ENCODE measurements around the gene PDE6G.

Gene PDE6G

DNA sequence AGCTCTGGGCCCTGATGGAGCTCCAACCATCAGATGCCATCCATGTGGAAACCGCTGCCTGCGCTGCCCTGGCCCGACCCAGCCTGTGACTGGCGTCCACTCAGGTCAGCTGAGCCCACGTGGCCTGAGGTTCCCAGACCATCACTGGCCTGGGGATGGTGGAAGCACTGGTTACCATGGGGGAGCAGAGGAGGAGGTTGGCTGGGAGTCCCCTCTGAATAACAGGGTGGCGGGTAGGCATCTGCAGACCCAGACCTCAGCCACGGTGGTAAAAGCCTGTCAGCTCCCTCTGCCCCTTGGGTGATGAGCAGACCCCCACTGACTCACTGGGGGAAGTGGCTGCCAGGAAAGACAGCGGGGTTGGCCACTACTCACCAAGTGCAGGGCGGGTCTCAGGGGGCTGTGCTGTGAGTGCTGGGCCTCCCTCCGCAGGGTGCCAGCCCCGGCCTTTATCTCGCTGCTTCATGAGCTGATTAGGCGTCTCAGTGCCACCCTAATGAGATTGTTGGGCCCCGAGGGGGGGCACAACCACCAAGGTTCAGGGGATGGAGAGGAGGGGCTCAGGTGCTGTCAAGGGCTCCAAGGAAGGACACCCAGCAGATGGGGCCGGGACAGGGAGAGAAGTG lies at the start of gene PDE6G:
Gene PDE6G (minus strand): TSS at position 425 of the 626 bp plus-strand sequence. CDS start 3,237 bp downstream, outside the sequence.
- Histone ChIP-seq H3K4me2 (peak within 1 kb of the TSS; percentile 74), H4K20me1 (no peaks in the 10 kb centered on the region), H3K27me3 (no peaks in the 10 kb centered on the region), H3K9ac (peak within 1 kb of the TSS; percentile 32; the same call in 1 of the 2 replicates), H3K9me3 (no peaks in the 10 kb centered on the region), H3K4me1 (peaks cover 73% of the 10 kb centered on the region), H3K4me3 (no peak within 1 kb of the TSS), H3K27ac (peak within 1 kb of the TSS; percentile 66), H3K36me3 (no peaks in the 10 kb centered on the region)
- TF ChIP-seq Cebpa-rat (IDR thresholded peaks at IDR 0.05): no peak

DNA sequence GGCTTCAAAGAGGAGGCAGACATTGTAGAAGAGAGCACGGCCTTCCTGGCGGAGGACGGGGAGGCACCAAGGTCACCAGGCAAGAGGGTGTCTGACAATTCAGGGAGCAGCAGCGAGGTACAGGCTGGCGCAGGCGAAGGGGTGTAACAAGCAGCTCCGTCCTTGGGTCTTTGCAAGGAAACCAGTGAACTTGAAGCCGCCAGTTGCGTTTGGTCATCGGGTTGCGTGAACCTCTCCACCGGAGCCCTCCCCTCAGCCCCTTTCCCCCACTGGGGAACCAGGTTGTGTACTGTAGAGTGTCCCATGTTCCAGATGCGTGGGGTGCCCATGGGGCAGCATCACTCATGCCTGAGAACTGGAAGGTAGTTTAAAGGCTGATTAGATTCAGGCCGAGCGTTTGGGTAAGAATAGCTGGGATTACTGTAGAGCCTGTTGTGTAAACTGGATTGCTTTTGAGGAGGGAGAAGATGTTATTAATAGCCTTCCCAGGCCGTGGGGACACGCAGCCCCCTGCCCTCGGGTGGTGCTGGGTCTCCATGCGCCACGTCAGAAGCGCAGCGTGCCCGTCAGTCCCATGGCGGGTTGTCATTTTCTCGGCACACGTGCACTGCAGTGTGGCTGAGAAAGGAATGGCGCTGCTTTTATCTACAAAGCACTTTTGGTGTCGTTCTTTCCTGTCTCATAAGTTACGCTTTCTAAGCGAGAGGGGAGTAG lies 49.3 kb upstream of the PDE6G start:
- H3K36me3 ChIP-seq: peaks cover 72% of the 10 kb centered on the region
- no peak overlapping the region for H3K4me2 ChIP-seq
- H4K20me1 ChIP-seq: peaks cover 56% of the 10 kb centered on the region
- no peak overlapping the region for H3K9ac ChIP-seq
- no peaks in the 10 kb centered on the region for H3K27me3 ChIP-seq
- H3K4me3 ChIP-seq: no peak overlapping the region
- no peak overlapping the region for H3K27ac ChIP-seq
- peaks cover 47% of the 10 kb centered on the region for H3K4me1 ChIP-seq
- no peaks in the 10 kb centered on the region for H3K9me3 ChIP-seq
- no peak for TF ChIP-seq Cebpa-rat (IDR thresholded peaks at IDR 0.05)

DNA sequence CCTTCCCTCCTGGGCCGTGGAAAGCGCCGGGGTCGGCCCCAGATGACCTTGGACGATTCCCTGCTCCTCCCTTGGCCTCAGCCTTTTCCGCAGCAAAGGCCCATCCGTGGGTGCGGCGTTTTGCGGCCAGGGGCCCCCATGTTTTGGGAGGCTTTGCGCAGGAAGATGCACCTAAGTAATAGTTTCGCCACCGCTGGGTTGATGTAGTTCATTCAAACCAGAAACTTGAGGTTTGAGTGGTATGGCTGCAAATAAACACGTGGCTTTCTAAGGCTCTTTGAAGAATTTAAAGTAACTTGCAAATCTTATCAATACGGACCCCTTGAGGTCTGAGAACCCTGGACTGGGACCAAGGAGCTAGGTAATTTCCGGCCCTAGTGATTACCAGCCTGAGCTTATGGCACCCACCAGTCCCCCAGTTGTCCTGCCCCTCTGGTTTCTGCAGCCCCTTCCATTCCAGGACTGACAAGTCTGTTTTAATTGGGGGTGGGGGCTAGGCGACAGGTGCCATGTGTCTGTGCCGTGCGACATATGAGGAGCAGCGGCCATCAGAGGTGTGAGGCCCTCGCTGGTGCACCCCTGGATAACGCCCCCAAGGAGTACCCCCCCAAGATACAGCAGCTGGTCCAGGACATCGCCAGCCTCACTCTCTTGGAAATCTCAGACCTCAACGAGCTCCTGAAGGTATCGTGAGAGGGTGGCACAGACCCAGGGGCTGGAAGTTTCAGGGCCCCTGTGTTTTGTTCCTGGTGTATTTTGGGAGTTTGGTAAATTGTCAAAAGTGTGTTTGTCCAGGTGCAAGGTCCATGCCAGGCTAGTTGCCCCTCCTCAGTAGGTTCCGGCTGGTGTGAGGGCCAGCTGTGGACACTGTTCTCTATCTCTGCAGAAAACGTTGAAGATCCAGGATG lies 47.7 kb upstream of the PDE6G start:
- TF ChIP-seq Cebpa-rat (IDR thresholded peaks at IDR 0.05): no peak
- H3K36me3 ChIP-seq: peaks cover 84% of the 10 kb centered on the region
- H3K9me3 ChIP-seq: no peaks in the 10 kb centered on the region
- H3K4me1 ChIP-seq: peaks cover 35% of the 10 kb centered on the region
- H3K27ac ChIP-seq: peak overlapping the region; percentile 98
- H3K9ac ChIP-seq: peak overlapping the region; percentile 99
- H4K20me1 ChIP-seq: peaks cover 72% of the 10 kb centered on the region
- no peaks in the 10 kb centered on the region for H3K27me3 ChIP-seq
- peak overlapping the region; percentile 98 for H3K4me3 ChIP-seq
- peak overlapping the region; percentile 100 for H3K4me2 ChIP-seq

DNA sequence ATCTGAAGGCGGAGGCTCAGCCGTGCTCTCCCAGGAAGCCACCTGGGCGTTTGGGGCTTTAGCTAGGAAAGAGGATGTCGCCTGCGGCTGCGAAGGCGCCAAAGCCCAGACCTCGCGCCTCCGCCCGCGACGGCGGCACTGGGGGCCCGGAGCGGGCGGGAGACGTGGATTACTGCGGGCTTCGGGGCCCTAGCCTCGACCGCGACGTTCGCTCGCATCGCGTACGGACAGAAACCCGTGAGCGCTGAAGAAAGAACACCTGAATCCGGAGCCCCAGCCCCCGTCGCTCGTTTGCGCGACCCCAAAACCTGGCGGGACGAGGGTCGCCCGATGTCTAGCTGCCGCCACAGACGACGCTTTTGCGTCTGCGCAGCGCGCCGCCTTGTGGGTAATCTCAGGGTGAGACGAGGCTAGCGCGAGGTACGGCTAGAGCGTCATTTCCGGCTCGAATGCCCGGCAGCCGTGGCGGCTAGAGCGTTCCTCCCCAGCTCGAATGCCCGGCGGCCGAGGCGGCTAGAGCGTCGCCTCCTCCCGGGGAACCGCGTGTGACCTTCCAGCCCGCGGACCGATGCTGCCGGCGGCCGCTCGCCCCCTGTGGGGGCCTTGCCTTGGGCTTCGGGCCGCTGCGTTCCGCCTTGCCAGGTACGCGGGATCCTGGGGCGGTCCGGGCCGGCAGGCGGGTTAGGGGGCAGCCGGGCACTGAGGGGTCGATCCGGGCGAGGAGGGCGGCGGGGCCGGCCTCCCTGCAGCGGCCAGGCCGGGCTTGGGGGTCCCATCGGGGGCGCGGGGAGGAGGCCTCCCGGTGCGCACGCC lies 46.8 kb upstream of the PDE6G start, which contains the start of gene MRPL12:
Gene MRPL12 (plus strand): TSS at position 434 of the 813 bp plus-strand sequence. CDS start 135 bp downstream, at position 569.
- H3K27ac ChIP-seq: peak within 1 kb of the TSS; percentile 98
- H3K4me3 ChIP-seq: peak within 1 kb of the TSS; percentile 98
- peaks cover 84% of the 10 kb centered on the region for H3K36me3 ChIP-seq
- peaks cover 73% of the 10 kb centered on the region for H4K20me1 ChIP-seq
- H3K4me1 ChIP-seq: peaks cover 33% of the 10 kb centered on the region
- no peaks in the 10 kb centered on the region for H3K27me3 ChIP-seq
- peak within 1 kb of the TSS; percentile 100 for H3K4me2 ChIP-seq
- no peaks in the 10 kb centered on the region for H3K9me3 ChIP-seq
- no peak for TF ChIP-seq Cebpa-rat (IDR thresholded peaks at IDR 0.05)
- H3K9ac ChIP-seq: peak within 1 kb of the TSS; percentile 99

DNA sequence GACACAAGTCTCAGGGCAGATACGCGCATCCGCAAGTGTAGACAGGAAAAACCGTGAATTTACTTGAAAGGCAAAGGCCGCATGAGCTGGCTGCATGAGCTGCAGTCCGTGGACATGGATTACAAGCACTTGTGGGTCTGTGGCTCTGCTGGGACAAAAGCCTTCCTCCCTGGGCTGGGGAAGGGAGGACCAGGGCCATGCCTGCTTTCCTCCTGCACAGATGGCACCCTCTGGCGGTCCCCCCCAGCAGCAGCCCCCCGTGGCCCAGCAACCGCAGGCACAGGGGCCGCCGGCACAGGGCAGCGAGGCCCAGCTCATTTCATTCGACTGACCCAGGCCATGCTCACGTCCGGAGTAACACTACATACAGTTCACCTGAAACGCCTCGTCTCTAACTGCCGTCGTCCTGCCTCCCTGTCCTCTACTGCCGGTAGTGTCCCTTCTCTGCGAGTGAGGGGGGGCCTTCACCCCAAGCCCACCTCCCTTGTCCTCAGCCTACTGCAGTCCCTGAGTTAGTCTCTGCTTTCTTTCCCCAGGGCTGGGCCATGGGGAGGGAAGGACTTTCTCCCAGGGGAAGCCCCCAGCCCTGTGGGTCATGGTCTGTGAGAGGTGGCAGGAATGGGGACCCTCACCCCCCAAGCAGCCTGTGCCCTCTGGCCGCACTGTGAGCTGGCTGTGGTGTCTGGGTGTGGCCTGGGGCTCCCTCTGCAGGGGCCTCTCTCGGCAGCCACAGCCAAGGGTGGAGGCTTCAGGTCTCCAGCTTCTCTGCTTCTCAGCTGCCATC lies 45.1 kb upstream of the PDE6G start:
- Histone ChIP-seq H4K20me1 (peaks cover 72% of the 10 kb centered on the region), H3K4me2 (peak overlapping the region; percentile 100), H3K4me1 (peaks cover 33% of the 10 kb centered on the region), H3K9ac (peak overlapping the region; percentile 99), H3K4me3 (peak overlapping the region; percentile 98), H3K27me3 (no peaks in the 10 kb centered on the region), H3K9me3 (no peaks in the 10 kb centered on the region), H3K27ac (peak overlapping the region; percentile 98), H3K36me3 (peaks cover 84% of the 10 kb centered on the region)
- no peak for TF ChIP-seq Cebpa-rat (IDR thresholded peaks at IDR 0.05)

DNA sequence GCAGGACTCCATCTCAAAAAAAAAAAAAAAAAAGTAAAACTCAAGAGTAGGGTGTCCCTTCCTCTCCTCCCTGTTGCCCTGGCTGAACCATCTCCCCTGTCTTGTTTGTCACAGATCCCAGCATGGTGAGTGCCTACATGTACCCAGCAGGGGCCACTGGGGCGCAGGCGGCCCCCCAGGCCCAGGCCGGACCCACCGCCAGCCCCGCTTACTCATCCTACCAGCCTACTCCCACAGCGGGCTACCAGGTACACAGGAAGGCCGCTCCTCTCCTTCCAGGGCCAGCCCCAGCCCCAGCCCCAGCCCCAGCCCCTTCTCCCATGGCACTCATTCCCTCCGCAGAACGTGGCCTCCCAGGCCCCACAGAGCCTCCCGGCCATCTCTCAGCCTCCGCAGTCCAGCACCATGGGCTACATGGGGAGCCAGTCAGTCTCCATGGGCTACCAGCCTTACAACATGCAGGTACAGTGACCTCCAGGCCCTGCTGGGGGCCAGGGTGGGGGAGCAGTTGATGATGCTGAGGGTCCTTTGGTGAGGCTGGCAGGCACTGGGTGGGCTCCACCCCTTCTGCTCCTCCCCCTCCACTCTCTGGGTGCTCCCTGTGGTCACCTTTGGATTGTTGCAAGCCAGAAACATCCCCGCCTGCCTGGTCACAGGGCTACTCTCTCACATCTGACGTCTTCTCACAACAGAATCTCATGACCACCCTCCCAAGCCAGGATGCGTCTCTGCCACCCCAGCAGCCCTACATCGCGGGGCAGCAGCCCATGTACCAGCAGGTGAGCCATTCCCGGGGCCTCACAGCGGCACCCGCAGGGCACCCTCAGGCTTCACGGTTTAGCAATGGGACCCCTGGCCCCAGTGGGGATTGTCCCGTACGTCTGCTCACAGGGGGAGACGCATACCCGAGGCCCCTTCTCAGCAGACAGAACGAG lies 44.3 kb upstream of the PDE6G start:
- Histone ChIP-seq H3K27ac (peak overlapping the region; percentile 98; the same call in 1 of the 2 replicates), H3K4me3 (peak overlapping the region; percentile 98; the same call in 1 of the 2 replicates), H3K4me2 (peak overlapping the region; percentile 100), H4K20me1 (peaks cover 81% of the 10 kb centered on the region), H3K36me3 (peaks cover 84% of the 10 kb centered on the region), H3K4me1 (peaks cover 33% of the 10 kb centered on the region), H3K9me3 (no peaks in the 10 kb centered on the region), H3K27me3 (no peaks in the 10 kb centered on the region), H3K9ac (peak overlapping the region; percentile 99)
- no peak for TF ChIP-seq Cebpa-rat (IDR thresholded peaks at IDR 0.05)

DNA sequence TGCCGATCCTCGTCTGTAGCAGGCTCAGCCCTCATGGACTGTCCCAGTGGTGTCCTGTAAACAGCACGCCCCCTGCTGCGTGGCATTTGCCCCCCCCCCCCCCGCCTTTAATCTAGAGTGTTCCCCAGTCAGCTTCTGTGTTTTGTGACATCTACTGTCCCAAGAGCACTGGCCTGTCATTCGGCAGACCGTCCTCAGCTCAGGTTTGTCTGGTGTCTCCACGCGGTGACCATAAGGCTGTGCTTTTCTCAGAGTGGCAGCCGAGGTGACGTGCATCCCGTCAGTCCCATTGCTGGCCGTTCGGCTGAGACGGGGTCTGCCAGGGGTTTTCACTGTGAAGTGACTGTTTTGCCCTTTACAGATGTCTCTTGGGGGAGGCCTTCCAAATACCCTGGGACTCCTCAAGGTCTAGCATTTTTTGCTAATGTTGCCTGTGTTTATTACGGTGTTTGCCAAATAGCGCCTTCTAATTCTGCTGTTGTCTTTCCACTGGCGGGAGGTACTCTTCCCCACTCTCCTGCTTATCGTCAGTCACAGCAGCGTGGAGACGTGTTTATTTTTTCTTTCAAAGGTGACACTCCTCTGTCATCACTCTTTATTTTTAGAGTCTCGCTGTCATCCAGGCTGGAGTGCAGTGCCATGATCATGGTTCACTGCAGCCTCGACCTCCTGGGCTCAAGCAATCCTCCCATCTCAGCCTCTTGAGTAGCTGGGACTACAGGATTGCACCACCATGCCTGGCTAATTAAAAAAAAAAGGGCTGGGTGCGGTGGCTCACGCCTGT lies 41.1 kb upstream of the PDE6G start:
- H3K4me3 ChIP-seq: no peak overlapping the region

More for the DNA sequence above, 41.1 kb upstream of the PDE6G start:
- Histone ChIP-seq H3K27ac (no peak overlapping the region), H3K4me2 (no peak overlapping the region), H3K27me3 (no peaks in the 10 kb centered on the region), H4K20me1 (peaks cover 98% of the 10 kb centered on the region), H3K36me3 (peaks cover 100% of the 10 kb centered on the region), H3K9ac (no peak overlapping the region), H3K9me3 (no peaks in the 10 kb centered on the region), H3K4me1 (peaks cover 23% of the 10 kb centered on the region)
- no peak for TF ChIP-seq Cebpa-rat (IDR thresholded peaks at IDR 0.05)
